Testis (tissue), 3 donors: Measurements from ENCODE around the gene GAB4. TPM values are rescaled to one million over a fixed set of nuclear protein-coding genes. Genes with fewer than 3 reads are reported as not detected.

Experiments used
- DNase-seq: peaks from one replicate; pipeline ENCODE4 v3.0.0-alpha.2; 2019
- H3K27ac ChIP-seq, 2 donors: fragments of 200-600 bp; sonication (generic); one replicate each; pipeline ENCODE4 v1.5.1; 2019
- H3K27me3 ChIP-seq: fragments of 200-600 bp; sonication (generic); one replicate; pipeline ENCODE4 v1.5.1; 2019
- H3K36me3 ChIP-seq: fragments of 200-600 bp; sonication (generic); one replicate; pipeline ENCODE4 v1.5.1; 2017; ENCODE audit warnings: low read depth; ENCODE audit errors: missing control alignments
- H3K4me1 ChIP-seq: fragments of 200-600 bp; sonication (generic); one replicate; pipeline ENCODE4 v1.5.1; 2019
- H3K4me3 ChIP-seq, 2 donors: fragments of 200-600 bp; sonication (generic); one replicate each; pipeline ENCODE4 v1.5.1; 2017 to 2019
- H3K9me3 ChIP-seq: fragments of 200-600 bp; sonication (generic); one replicate; pipeline ENCODE4 v1.5.1; 2017
- POLR2A ChIP-seq: fragments of 450-650 bp; IDR thresholded peaks from one replicate; pipeline ENCODE4 v1.6.1; 2017; ENCODE audit warnings: antibody characterized with exemption, mild to moderate bottlenecking, moderate library complexity
- WGBS, 2 donors: methylation state at CpG; one replicate each; pipeline ENCODE4 v1.1.5; 2018; 5-methylcytosine and 5-hydroxymethylcytosine counted together
- intact Hi-C: fragments of 100-400 bp; cut with DNase I; formaldehyde crosslinking; loops from one replicate; pipeline ENCODE4 v1.15.1; 2023; ENCODE audit warnings: low total_unique reads
- polyA plus RNA-seq: library from polyadenylated mRNA; stranded (reverse); fragments of 350-450 nt; fragmentation: Illumina TruSeq; extraction: RNeasy Lipid Tissue Mini Kit (QIAGEN cat#74804); gene quantifications from one replicate; pipeline ENCODE4 v1.2.3, GENCODE V29; 2014; ENCODE audit warnings: low read depth, low replicate concordance; ENCODE audit not compliant: insufficient read depth
- total RNA-seq, 2 donors: library from RNA; depleted of rRNA; stranded (reverse); fragments of >200 nt; gene quantifications; one replicate each; pipeline ENCODE4 v1.2.3, GENCODE V29; 2016
- TF ChIP-seq, protein P1 (sequence below), 3 experiments: fragments of 450-650 bp in 2 of 3; fragments of 200-600 bp in 1 of 3; sonication (generic) in 1 of 3; IDR thresholded peaks; one replicate each; pipeline ENCODE4 v1.5.1; 2016 to 2019; ENCODE audit warnings: antibody characterized with exemption in 3 of 3, mild to moderate bottlenecking in 2 of 3, moderate library complexity in 1 of 3

GAB4 gene
- total and polyA plus RNA-seq, 3 donors from 2014 or later = 8.5 to 10.4 (median 10.2) TPM

DNA sequence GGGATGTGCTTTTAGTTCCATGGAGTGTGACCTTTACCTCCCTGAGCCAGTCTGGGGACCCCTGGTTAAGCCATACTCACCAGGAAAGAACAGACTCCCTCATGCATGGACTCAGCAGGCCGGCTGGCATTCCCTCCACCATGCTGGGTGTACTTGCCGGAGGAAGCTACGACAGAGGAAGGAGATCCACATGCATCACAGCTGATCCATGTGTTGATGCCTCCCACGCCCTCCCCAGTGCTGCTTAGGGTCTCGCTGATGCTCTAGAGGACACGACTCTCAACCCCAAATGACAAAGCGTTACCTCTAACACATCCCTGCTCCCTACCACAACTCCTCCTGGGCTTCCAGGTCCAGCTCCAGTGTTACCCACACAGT, 39.8 kb downstream of the GAB4 start:
- Histone ChIP-seq H3K9me3 (no peaks in the 10 kb centered on the region), H3K4me3 (no peak overlapping the region), H3K27ac (no peak overlapping the region), H3K4me1 (no peaks in the 10 kb centered on the region), H3K36me3 (no peaks in the 10 kb centered on the region), H3K27me3 (no peaks in the 10 kb centered on the region)
- WGBS, 2 donors = 81 to 89% methylated on average over 7 of the region's 7 CpGs
- TF ChIP-seq POLR2A = no peak
- TF ChIP-seq, protein P1, sequence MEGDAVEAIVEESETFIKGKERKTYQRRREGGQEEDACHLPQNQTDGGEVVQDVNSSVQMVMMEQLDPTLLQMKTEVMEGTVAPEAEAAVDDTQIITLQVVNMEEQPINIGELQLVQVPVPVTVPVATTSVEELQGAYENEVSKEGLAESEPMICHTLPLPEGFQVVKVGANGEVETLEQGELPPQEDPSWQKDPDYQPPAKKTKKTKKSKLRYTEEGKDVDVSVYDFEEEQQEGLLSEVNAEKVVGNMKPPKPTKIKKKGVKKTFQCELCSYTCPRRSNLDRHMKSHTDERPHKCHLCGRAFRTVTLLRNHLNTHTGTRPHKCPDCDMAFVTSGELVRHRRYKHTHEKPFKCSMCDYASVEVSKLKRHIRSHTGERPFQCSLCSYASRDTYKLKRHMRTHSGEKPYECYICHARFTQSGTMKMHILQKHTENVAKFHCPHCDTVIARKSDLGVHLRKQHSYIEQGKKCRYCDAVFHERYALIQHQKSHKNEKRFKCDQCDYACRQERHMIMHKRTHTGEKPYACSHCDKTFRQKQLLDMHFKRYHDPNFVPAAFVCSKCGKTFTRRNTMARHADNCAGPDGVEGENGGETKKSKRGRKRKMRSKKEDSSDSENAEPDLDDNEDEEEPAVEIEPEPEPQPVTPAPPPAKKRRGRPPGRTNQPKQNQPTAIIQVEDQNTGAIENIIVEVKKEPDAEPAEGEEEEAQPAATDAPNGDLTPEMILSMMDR (IDR thresholded peaks at IDR 0.05) = no peak
- intact Hi-C loops = no loop called here
- no peak for DNase-seq

DNA sequence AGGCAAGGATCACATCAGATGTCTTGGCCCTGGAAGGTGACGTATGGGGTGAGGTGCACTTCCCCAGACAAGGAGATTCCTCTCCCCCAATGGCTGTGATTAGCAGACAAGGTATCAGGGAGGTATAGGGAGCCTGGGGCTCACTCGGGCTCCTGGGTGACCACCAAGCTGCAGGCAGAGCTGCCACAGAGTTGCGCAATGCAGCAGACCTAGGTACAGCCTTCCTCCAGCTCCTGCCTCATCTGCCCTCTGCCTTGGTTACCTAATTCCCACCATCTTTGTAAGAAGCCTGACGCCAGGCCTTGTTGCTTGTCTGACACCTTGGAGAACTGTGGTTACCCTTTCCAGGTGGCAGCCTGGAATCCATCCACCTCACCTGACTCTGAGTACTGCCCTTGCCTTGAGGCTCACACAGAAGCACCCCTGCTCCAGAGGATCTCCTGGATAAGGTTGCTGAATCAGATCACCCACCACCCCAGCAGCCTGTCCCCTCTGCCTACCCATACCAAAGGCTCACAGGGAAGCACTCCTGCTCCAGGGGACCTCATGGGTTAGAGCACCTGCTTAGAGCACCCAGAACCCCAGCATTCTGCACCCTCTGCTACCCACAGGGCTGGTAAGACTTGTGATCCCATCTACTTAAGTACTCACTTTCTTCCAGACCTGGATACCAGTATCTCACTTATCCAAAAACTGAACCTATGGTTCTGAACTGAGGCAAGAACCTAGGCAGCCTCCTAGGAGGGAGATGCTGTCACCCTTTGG, 40.4 kb downstream of the GAB4 start:
- DNase-seq = no peak
- Histone ChIP-seq H3K4me3 (no peak overlapping the region), H3K9me3 (no peaks in the 10 kb centered on the region), H3K4me1 (no peaks in the 10 kb centered on the region), H3K36me3 (no peaks in the 10 kb centered on the region), H3K27ac (no peak overlapping the region), H3K27me3 (no peaks in the 10 kb centered on the region)
- 86 to 94% methylated on average over 3 to 4 of the region's 4 CpGs for WGBS, 2 donors
- intact Hi-C loops = no loop called here
- TF ChIP-seq POLR2A = no peak
- TF ChIP-seq, protein P1 (IDR thresholded peaks at IDR 0.05) = no peak

DNA sequence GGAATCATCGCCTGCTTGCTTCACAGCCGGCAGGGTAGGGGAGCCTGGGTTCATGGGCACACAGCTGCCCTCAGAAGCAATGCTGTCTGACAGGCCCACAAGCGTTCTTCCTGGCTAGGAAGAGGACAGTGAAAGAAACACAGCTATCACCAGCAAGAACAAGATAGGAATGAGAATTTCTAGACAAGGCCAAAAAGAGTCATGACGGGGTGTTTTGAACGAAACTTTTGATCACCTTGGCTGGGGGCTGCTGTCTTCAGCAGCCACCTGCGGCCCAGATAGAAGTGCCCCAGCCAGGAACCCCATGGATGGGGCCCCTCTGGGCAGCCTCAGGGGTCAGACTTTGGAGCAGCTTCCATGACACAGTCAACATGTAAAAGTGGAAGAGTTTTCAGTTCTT, 41.8 kb downstream of the GAB4 start:
- TF ChIP-seq POLR2A = no peak
- Histone ChIP-seq H3K27ac (no peak overlapping the region), H3K27me3 (no peaks in the 10 kb centered on the region), H3K9me3 (no peaks in the 10 kb centered on the region), H3K4me3 (no peak overlapping the region), H3K36me3 (no peaks in the 10 kb centered on the region), H3K4me1 (no peaks in the 10 kb centered on the region)
- DNase-seq = no peak
- intact Hi-C loops = no loop called here
- WGBS, 2 donors = 72 to 85% methylated on average over 6 of the region's 6 CpGs

DNA sequence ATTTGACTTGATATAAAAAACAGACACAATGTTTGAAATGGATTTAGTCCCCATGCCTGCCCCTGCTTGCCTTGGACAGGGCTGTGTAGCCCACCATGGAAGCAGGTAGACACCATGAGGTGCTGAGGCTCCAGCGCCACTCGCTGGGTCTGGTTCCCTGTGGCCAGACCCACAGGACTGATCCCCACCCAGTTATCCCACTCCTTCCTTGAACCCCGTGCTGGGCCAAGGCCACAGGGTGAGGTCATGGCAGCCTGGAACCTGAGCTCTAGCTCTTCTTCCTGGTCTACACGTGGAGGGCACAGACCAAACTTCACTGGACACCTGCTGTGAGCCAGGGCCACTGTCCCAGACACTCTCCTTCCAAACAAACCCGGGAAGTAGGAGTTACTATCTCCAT, 42.5 kb downstream of the GAB4 start:
- H3K27ac ChIP-seq = no peak overlapping the region
- no peaks in the 10 kb centered on the region for H3K36me3 ChIP-seq
- intact Hi-C loops = no loop called here
- WGBS, 2 donors = 65 to 79% methylated on average over 5 of the region's 5 CpGs
- no peak for TF ChIP-seq POLR2A
- TF ChIP-seq, protein P1 (IDR thresholded peaks at IDR 0.05) = no peak
- DNase-seq = no peak
- no peak overlapping the region for H3K4me3 ChIP-seq
- no peaks in the 10 kb centered on the region for H3K4me1 ChIP-seq
- H3K9me3 ChIP-seq = no peaks in the 10 kb centered on the region
- no peaks in the 10 kb centered on the region for H3K27me3 ChIP-seq

DNA sequence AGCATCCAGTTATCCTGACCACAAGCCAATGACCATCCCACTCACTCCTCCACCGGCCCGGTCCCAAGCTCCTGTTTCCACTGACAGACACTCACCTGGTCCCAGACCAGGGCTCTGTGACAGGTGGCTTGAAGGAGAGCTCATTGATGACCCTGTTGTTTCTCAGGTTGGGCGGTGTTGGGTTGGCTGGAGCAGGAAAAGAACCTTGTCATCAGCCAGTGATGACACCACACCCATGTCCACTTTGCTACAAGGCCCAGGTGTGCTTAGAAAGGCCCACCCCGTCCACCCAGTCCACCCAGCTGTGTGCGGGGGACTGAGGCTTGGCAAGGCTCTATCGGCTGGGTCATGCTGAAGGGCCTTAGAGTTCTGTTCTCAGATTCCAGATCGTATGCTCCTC, 42.9 kb downstream of the GAB4 start:
- H3K9me3 ChIP-seq = no peaks in the 10 kb centered on the region
- H3K4me1 ChIP-seq = no peaks in the 10 kb centered on the region
- no peak overlapping the region for H3K27ac ChIP-seq
- H3K27me3 ChIP-seq = no peaks in the 10 kb centered on the region
- WGBS, 2 donors = 86 to 88% methylated on average over 7 of the region's 7 CpGs
- no peak overlapping the region for H3K4me3 ChIP-seq
- DNase-seq = no peak
- intact Hi-C loops = no loop called here
- H3K36me3 ChIP-seq = no peaks in the 10 kb centered on the region
- no peak for TF ChIP-seq POLR2A
- TF ChIP-seq, protein P1 (IDR thresholded peaks at IDR 0.05) = no peak
